Measurements from ENCODE around the gene EDIL3. TPM values are rescaled to one million over a fixed set of nuclear protein-coding genes. Genes with fewer than 3 reads are reported as not detected.
A peak's percentile ranks its signal among the peaks of the same experiment; 100 is the strongest.

The EDIL3 gene
- total and polyA plus RNA-seq, 2 donors from 2014 or later = 5.2 to 32.8 TPM

GRCh38 chr5:84279234-84279633, 105.4 kb downstream of the EDIL3 start:
- no peaks in the 10 kb centered on the region for H3K9me3 ChIP-seq (ENCODE audit: control insufficient read depth in 2 of 3, insufficient read depth in 1 of 3, low read length in 3 of 3)
- no peak overlapping the region for H3K4me3 ChIP-seq (ENCODE audit: low read length in 3 of 3)
- no peak for TF ChIP-seq CTCF (IDR thresholded peaks at IDR 0.05; ENCODE audit: borderline replicate concordance, extremely low read depth, insufficient read depth)
- H3K4me1 ChIP-seq (ENCODE audit: control insufficient read depth in 2 of 3, insufficient read depth in 2 of 3, low read depth in 1 of 3, low read length in 3 of 3) = no peaks in the 10 kb centered on the region
- H3K27ac ChIP-seq (ENCODE audit: low read depth in 2 of 2, low read length in 2 of 2) = no peak overlapping the region
- no peak for DNase-seq
- H3K9ac ChIP-seq (ENCODE audit: low read length in 3 of 3) = no peak overlapping the region
- no peaks in the 10 kb centered on the region for H3K27me3 ChIP-seq (ENCODE audit: control insufficient read depth, insufficient read depth, low read length)
- FAIRE-seq = no peak
- H3K36me3 ChIP-seq (ENCODE audit: control insufficient read depth in 2 of 3, insufficient read depth in 3 of 3, low read length in 3 of 3) = no peaks in the 10 kb centered on the region
- intact Hi-C loops (cut with DNase I) = no loop called here

- no peak overlapping the region for H3K4me3 ChIP-seq (ENCODE audit: low read length in 3 of 3)
- no peaks in the 10 kb centered on the region for H3K27me3 ChIP-seq (ENCODE audit: control insufficient read depth, insufficient read depth, low read length)
- H3K4me1 ChIP-seq (ENCODE audit: control insufficient read depth in 2 of 3, insufficient read depth in 2 of 3, low read depth in 1 of 3, low read length in 3 of 3) = no peaks in the 10 kb centered on the region
- intact Hi-C loops (cut with DNase I) = no loop called here
- FAIRE-seq (no peak), DNase-seq (no peak)
- TF ChIP-seq CTCF (IDR thresholded peaks at IDR 0.05; ENCODE audit: borderline replicate concordance, extremely low read depth, insufficient read depth) = no peak
- H3K9ac ChIP-seq (ENCODE audit: low read length in 3 of 3) = no peak overlapping the region
- H3K9me3 ChIP-seq (ENCODE audit: control insufficient read depth in 2 of 3, insufficient read depth in 1 of 3, low read length in 3 of 3) = no peaks in the 10 kb centered on the region
- no peaks in the 10 kb centered on the region for H3K36me3 ChIP-seq (ENCODE audit: control insufficient read depth in 2 of 3, insufficient read depth in 3 of 3, low read length in 3 of 3)
- H3K27ac ChIP-seq (ENCODE audit: low read depth in 2 of 2, low read length in 2 of 2) = no peak overlapping the region
Observed at GRCh38 chr5:84275609-84276008, 109.1 kb downstream of the EDIL3 start.

- DNase-seq (peak in 3 of 5 donors; percentile 19 to 68 (median 52)), FAIRE-seq (no peak)
- H3K4me3 ChIP-seq (ENCODE audit: low read length in 3 of 3) = no peak overlapping the region
- H3K9ac ChIP-seq (ENCODE audit: low read length in 3 of 3) = no peak overlapping the region
- H3K4me1 ChIP-seq (ENCODE audit: control insufficient read depth in 2 of 3, insufficient read depth in 2 of 3, low read depth in 1 of 3, low read length in 3 of 3) = no peaks in the 10 kb centered on the region
- no peaks in the 10 kb centered on the region for H3K27me3 ChIP-seq (ENCODE audit: control insufficient read depth, insufficient read depth, low read length)
- H3K9me3 ChIP-seq (ENCODE audit: control insufficient read depth in 2 of 3, insufficient read depth in 1 of 3, low read length in 3 of 3) = no peaks in the 10 kb centered on the region
- no peak overlapping the region for H3K27ac ChIP-seq (ENCODE audit: low read depth in 2 of 2, low read length in 2 of 2)
- TF ChIP-seq CTCF (IDR thresholded peaks at IDR 0.05; ENCODE audit: borderline replicate concordance, extremely low read depth, insufficient read depth) = peak; percentile 54
- intact Hi-C loops (cut with DNase I) = no loop called here
- no peaks in the 10 kb centered on the region for H3K36me3 ChIP-seq (ENCODE audit: control insufficient read depth in 2 of 3, insufficient read depth in 3 of 3, low read length in 3 of 3)
Observed at GRCh38 chr5:84274585-84275468, 109.9 kb downstream of the EDIL3 start.

Data from kidney (tissue), 14 donors.